Neural progenitor cell (in vitro differentiated cells): Measurements from ENCODE around the gene TNFRSF1B. TPM values are rescaled to one million over a fixed set of nuclear protein-coding genes. Genes with fewer than 3 reads are reported as not detected.

Source experiments
- DNase-seq: peaks from one replicate; pipeline ENCODE4 v3.0.0-alpha.2; 2016; ENCODE audit warnings: low spot score
- H2AFZ ChIP-seq: fragments of 200-600 bp; sonication (generic); replicated peaks from 2 replicates; pipeline ENCODE4 v1.6.1; 2016; ENCODE audit warnings: antibody characterized with exemption
- H3F3A ChIP-seq: fragments of 200-600 bp; sonication (generic); 2 replicates; pipeline ENCODE4 v1.6.1; 2016; ENCODE audit warnings: antibody characterized with exemption, low read depth
- H3K27ac ChIP-seq: fragments of 200-600 bp; sonication (generic); 2 replicates; pipeline ENCODE4 v1.5.1; 2016; ENCODE audit warnings: mild to moderate bottlenecking
- H3K27me3 ChIP-seq: fragments of 200-600 bp; sonication (generic); 2 replicates; pipeline ENCODE4 v1.6.1; 2016; ENCODE audit warnings: mild to moderate bottlenecking, moderate library complexity
- H3K36me3 ChIP-seq: fragments of 200-600 bp; sonication (generic); 2 replicates; pipeline ENCODE4 v1.5.1; 2016
- H3K4me1 ChIP-seq: fragments of 200-600 bp; sonication (generic); 2 replicates; pipeline ENCODE4 v1.6.1; 2016; ENCODE audit warnings: mixed run types
- H3K4me2 ChIP-seq: fragments of 200-600 bp; sonication (generic); 2 replicates; pipeline ENCODE4 v1.6.1; 2016
- H3K4me3 ChIP-seq: fragments of 200-600 bp; sonication (generic); 2 replicates; pipeline ENCODE4 v1.5.1; 2016
- H3K79me2 ChIP-seq: fragments of 200-600 bp; sonication (generic); 2 replicates; pipeline ENCODE4 v1.6.1; 2016; ENCODE audit warnings: low read depth
- H3K9ac ChIP-seq: fragments of 200-600 bp; sonication (generic); 2 replicates; pipeline ENCODE4 v1.6.1; 2016
- H3K9me3 ChIP-seq: fragments of 200-600 bp; sonication (generic); 2 replicates; pipeline ENCODE4 v1.5.1; 2016; ENCODE audit warnings: low read depth
- H4K20me1 ChIP-seq: fragments of 200-600 bp; sonication (generic); 2 replicates; pipeline ENCODE4 v1.6.1; 2016; ENCODE audit warnings: low read depth
- H3K27ac Mint-ChIP-seq: 3 replicates; pipeline ENCODE4 v1.8.0; 2021; ENCODE audit warnings: mixed read lengths
- H3K27me3 Mint-ChIP-seq: 2 replicates; pipeline ENCODE4 v1.8.0; 2022; ENCODE audit warnings: low read depth, mild to moderate bottlenecking, inconsistent platforms, moderate library complexity, mixed read lengths; ENCODE audit not compliant: insufficient read depth
- H3K36me3 Mint-ChIP-seq: 3 replicates; pipeline ENCODE4 v1.8.0; 2021; ENCODE audit warnings: mixed read lengths
- H3K4me1 Mint-ChIP-seq: 3 replicates; pipeline ENCODE4 v1.8.0; 2021; ENCODE audit warnings: mixed read lengths
- H3K4me3 Mint-ChIP-seq: 3 replicates; pipeline ENCODE4 v1.8.0; 2021; ENCODE audit warnings: mild to moderate bottlenecking, moderate library complexity, mixed read lengths
- H3K9me3 Mint-ChIP-seq: 3 replicates; pipeline ENCODE4 v1.8.0; 2020; ENCODE audit warnings: mixed read lengths
- EZH2 ChIP-seq: fragments of 200-600 bp; sonication (generic); IDR thresholded peaks from 2 replicates; pipeline ENCODE4 v1.6.1; 2017; ENCODE audit warnings: antibody characterized with exemption, mild to moderate bottlenecking, moderate library complexity
- EZH2phosphoT487 ChIP-seq: fragments of 200-600 bp; sonication (generic); IDR thresholded peaks from 2 replicates; pipeline ENCODE4 v1.6.1; 2017; ENCODE audit warnings: antibody characterized with exemption
- total RNA-seq: library from RNA; depleted of rRNA; stranded (reverse); fragments of >200 nt; gene quantifications from 2 replicates; pipeline ENCODE4 v1.2.3, GENCODE V29; 2015; ENCODE audit warnings: low replicate concordance
- TF ChIP-seq, protein P1 (sequence below): fragments of 200-600 bp; sonication (generic); IDR thresholded peaks from 2 replicates; pipeline ENCODE4 v1.5.1; 2017; ENCODE audit warnings: antibody characterized with exemption, mild to moderate bottlenecking

The TNFRSF1B gene
- total RNA-seq, 1 donor from 2014 or later, result 0.04 TPM

DNA sequence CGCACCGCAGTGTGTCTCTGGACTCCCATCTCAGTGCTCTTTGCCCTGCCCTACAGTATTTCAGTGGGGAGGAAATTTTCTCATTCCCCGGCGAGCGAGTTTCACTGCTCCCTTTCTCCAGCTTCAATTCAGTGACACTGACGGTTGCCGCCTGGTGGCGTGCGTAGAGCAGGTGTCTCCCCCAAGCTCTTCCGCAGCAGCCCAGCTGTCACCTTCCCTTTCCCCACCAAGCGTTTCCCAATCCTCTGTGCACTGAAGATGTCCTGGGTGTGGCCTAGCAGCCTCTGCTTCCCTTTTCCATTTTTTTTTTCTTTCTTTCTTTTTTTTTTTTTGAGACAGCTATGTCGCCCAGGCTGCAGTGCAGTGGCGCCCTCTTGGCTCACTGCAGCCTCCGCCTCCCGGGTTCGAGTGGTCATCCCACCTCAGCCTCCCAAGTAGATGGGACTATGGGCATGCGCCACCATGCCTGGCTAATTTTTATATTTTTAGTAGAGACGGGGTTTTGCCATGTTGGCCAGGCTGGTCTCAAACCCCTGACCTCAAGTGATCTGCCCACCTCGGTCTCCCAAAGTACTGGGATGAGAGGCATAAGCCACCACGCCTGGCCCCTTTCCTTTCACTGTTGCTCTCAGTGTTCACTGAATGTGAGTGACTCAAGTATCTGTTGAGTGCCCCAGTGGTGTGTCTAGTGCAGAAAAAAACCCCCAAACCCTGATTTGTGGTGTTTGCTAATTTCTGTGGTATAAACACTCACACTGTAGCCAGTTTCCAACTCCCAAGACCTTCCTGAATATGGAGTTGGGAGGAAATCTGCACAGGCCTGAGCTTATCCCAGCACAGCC is 30.1 kb downstream of the TNFRSF1B start:
- H3K27me3 ChIP-seq, result no peaks in the 10 kb centered on the region
- no peak overlapping the region for H3K4me3 ChIP-seq
- H3K36me3 ChIP-seq, result no peaks in the 10 kb centered on the region
- H3K27me3 Mint-ChIP-seq, result peaks cover 6% of the 10 kb centered on the region
- H3K4me3 Mint-ChIP-seq, result no peak overlapping the region
- DNase-seq, result peak; percentile 70
- H3K4me1 Mint-ChIP-seq, result peaks cover 33% of the 10 kb centered on the region
- H3K9ac ChIP-seq, result no peak overlapping the region
- peak overlapping the region; percentile 31 for H3K4me2 ChIP-seq
- no peak overlapping the region for H2AFZ ChIP-seq
- H3K27ac Mint-ChIP-seq, result no peak overlapping the region
- no peaks in the 10 kb centered on the region for H3K9me3 ChIP-seq
- no peaks in the 10 kb centered on the region for H3K79me2 ChIP-seq
- H3K36me3 Mint-ChIP-seq, result no peaks in the 10 kb centered on the region
- TF ChIP-seq, protein P1, sequence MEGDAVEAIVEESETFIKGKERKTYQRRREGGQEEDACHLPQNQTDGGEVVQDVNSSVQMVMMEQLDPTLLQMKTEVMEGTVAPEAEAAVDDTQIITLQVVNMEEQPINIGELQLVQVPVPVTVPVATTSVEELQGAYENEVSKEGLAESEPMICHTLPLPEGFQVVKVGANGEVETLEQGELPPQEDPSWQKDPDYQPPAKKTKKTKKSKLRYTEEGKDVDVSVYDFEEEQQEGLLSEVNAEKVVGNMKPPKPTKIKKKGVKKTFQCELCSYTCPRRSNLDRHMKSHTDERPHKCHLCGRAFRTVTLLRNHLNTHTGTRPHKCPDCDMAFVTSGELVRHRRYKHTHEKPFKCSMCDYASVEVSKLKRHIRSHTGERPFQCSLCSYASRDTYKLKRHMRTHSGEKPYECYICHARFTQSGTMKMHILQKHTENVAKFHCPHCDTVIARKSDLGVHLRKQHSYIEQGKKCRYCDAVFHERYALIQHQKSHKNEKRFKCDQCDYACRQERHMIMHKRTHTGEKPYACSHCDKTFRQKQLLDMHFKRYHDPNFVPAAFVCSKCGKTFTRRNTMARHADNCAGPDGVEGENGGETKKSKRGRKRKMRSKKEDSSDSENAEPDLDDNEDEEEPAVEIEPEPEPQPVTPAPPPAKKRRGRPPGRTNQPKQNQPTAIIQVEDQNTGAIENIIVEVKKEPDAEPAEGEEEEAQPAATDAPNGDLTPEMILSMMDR, result peak; percentile 57
- TF ChIP-seq EZH2, result no peak
- H3K9me3 Mint-ChIP-seq, result no peaks in the 10 kb centered on the region
- peaks cover 4% of the 10 kb centered on the region for H3K4me1 ChIP-seq
- no peaks in the 10 kb centered on the region for H3F3A ChIP-seq
- no peak overlapping the region for H3K27ac ChIP-seq
- H4K20me1 ChIP-seq, result no peaks in the 10 kb centered on the region

DNA sequence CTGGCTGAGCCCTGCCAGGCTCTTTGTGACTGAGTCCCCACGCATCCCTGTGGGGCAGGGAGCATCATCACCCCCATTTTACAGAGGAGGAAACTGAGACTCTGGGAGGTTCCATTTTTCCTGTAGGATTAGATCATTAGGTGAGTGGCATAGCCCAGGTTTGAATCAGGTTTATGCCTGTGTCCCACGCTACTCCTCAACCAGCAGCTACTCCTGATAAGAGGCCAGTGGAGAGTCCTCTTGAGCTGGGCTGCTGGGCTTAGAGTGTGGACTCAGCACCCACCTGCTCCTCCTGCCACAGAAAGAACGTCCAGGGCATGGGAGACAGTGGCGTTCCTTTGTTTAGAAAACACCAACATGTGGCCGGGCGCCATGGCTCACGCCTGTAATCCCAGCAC is 30.7 kb downstream of the TNFRSF1B start:
- no peak for DNase-seq
- H3F3A ChIP-seq, result no peaks in the 10 kb centered on the region
- H4K20me1 ChIP-seq, result no peaks in the 10 kb centered on the region
- Mint-ChIP-seq H3K4me3 (no peak overlapping the region), H3K36me3 (no peaks in the 10 kb centered on the region), H3K27ac (no peak overlapping the region), H3K9me3 (no peaks in the 10 kb centered on the region), H3K4me1 (peaks cover 38% of the 10 kb centered on the region), H3K27me3 (peaks cover 3% of the 10 kb centered on the region)
- no peak overlapping the region for H3K9ac ChIP-seq
- H3K4me3 ChIP-seq, result no peak overlapping the region
- peaks cover 4% of the 10 kb centered on the region for H3K4me1 ChIP-seq
- H3K9me3 ChIP-seq, result no peaks in the 10 kb centered on the region
- H2AFZ ChIP-seq, result no peak overlapping the region
- no peaks in the 10 kb centered on the region for H3K27me3 ChIP-seq
- no peaks in the 10 kb centered on the region for H3K36me3 ChIP-seq
- no peak overlapping the region for H3K27ac ChIP-seq
- H3K4me2 ChIP-seq, result no peak overlapping the region
- TF ChIP-seq EZH2 (no peak), EZH2phosphoT487 (no peak)
- TF ChIP-seq, protein P1, result no peak
- H3K79me2 ChIP-seq, result no peaks in the 10 kb centered on the region

DNA sequence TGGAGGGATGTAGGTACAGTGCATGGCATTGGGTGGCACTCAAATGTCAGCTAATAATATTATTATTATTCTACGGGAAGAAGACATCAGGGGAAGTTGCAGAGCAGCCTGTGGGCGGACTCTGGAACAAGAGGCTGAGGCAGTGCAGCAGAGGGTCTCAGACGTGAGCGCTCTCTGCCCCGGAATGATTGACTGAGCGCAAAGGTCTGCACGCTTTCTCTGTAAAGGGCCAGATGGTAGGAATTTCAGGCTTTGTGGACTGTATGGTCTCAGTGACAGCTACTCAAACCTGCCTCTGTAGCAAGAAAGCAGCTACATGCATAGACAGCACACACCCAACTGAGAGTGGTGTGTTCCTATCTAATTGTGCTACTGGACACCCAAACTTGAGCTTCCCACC is 33.4 kb downstream of the TNFRSF1B start:
- H3K9me3 ChIP-seq, result no peaks in the 10 kb centered on the region
- no peaks in the 10 kb centered on the region for H3K27me3 ChIP-seq
- no peaks in the 10 kb centered on the region for H3K36me3 ChIP-seq
- H3K79me2 ChIP-seq, result no peaks in the 10 kb centered on the region
- H3F3A ChIP-seq, result no peaks in the 10 kb centered on the region
- H3K9ac ChIP-seq, result no peak overlapping the region
- TF ChIP-seq, protein P1, result no peak
- TF ChIP-seq EZH2 (no peak), EZH2phosphoT487 (no peak)
- H3K4me1 ChIP-seq, result peaks cover 4% of the 10 kb centered on the region
- H3K4me2 ChIP-seq, result no peak overlapping the region
- peaks cover 10% of the 10 kb centered on the region for H3K27me3 Mint-ChIP-seq
- no peaks in the 10 kb centered on the region for H3K36me3 Mint-ChIP-seq
- H3K27ac Mint-ChIP-seq, result no peak overlapping the region
- peak overlapping the region; percentile 14 for H3K4me3 Mint-ChIP-seq
- no peak overlapping the region for H2AFZ ChIP-seq
- H3K4me1 Mint-ChIP-seq, result peaks cover 30% of the 10 kb centered on the region
- H3K27ac ChIP-seq, result no peak overlapping the region
- no peak overlapping the region for H3K4me3 ChIP-seq
- no peaks in the 10 kb centered on the region for H4K20me1 ChIP-seq
- H3K9me3 Mint-ChIP-seq, result no peaks in the 10 kb centered on the region
- DNase-seq, result no peak
